ENCODE results near the gene SPR.

Gene SPR

GRCh38 chr2:72921088-72921851 lies 34.1 kb downstream of the SPR start:
- ChIA-PET POLR2A (no interaction called here), CTCF (interaction anchor here (0.7 kb wide), 1 partner anchor 9 kb away, joined by 3 read pairs; no protein-coding TSS in a partner anchor)
- no peak for DNase-seq (ENCODE audit: extremely low spot score)
- TF ChIP-seq HDGF (IDR thresholded peaks at IDR 0.05; ENCODE audit: borderline replicate concordance) (no peak), BHLHE40 (IDR thresholded peaks at IDR 0.05; ENCODE audit: borderline replicate concordance) (no peak), PKNOX1 (IDR thresholded peaks at IDR 0.05) (no peak), LEF1 (IDR thresholded peaks at IDR 0.05; ENCODE audit: borderline replicate concordance) (no peak), TARDBP (IDR thresholded peaks at IDR 0.05) (no peak), ELF4 (IDR thresholded peaks at IDR 0.05) (no peak), SP1 (IDR thresholded peaks at IDR 0.05) (no peak), FOXA1 (IDR thresholded peaks at IDR 0.05) (no peak), CTBP1 (IDR thresholded peaks at IDR 0.05; ENCODE audit: borderline replicate concordance) (no peak)

GRCh38 chr2:72921853-72922252 lies 34.6 kb downstream of the SPR start:
- POLR2A ChIA-PET = no interaction called here
- CTCF ChIA-PET = no interaction called here
- DNase-seq (ENCODE audit: extremely low spot score) = no peak
- TF ChIP-seq L3MBTL2 (conservative IDR thresholded peaks at IDR 0.05) = no peak
- no peak for TF ChIP-seq TARDBP (IDR thresholded peaks at IDR 0.05)
- no peak for TF ChIP-seq PKNOX1 (IDR thresholded peaks at IDR 0.05)
- no peak for TF ChIP-seq SUZ12 (IDR thresholded peaks at IDR 0.05)
- no peak for TF ChIP-seq NFRKB (IDR thresholded peaks at IDR 0.05)
- TF ChIP-seq FOXK2 (IDR thresholded peaks at IDR 0.05) = no peak
- no peak for TF ChIP-seq ARNT (IDR thresholded peaks at IDR 0.05)
- TF ChIP-seq CTBP1 (IDR thresholded peaks at IDR 0.05; ENCODE audit: borderline replicate concordance) = no peak

GRCh38 chr2:72923833-72924352 lies 36.7 kb downstream of the SPR start:
- no peak for TF ChIP-seq LEF1 (IDR thresholded peaks at IDR 0.05; ENCODE audit: borderline replicate concordance)
- TF ChIP-seq PKNOX1 (IDR thresholded peaks at IDR 0.05) = no peak
- TF ChIP-seq ELF4 (IDR thresholded peaks at IDR 0.05) = no peak
- no peak for TF ChIP-seq TARDBP (IDR thresholded peaks at IDR 0.05)
- TF ChIP-seq NFRKB (IDR thresholded peaks at IDR 0.05) = no peak
- no peak for TF ChIP-seq ARNT (IDR thresholded peaks at IDR 0.05)
- TF ChIP-seq CTBP1 (IDR thresholded peaks at IDR 0.05; ENCODE audit: borderline replicate concordance) = no peak
- no peak for TF ChIP-seq FOXK2 (IDR thresholded peaks at IDR 0.05)
- no peak for TF ChIP-seq SP1 (IDR thresholded peaks at IDR 0.05)
- TF ChIP-seq SUZ12 (IDR thresholded peaks at IDR 0.05) = no peak
- no peak for TF ChIP-seq BHLHE40 (IDR thresholded peaks at IDR 0.05; ENCODE audit: borderline replicate concordance)
- TF ChIP-seq ZNF384 (IDR thresholded peaks at IDR 0.05) = no peak
- no peak for TF ChIP-seq FOXA1 (IDR thresholded peaks at IDR 0.05)
- TF ChIP-seq HDGF (IDR thresholded peaks at IDR 0.05; ENCODE audit: borderline replicate concordance) = no peak
- TF ChIP-seq FOXM1 (IDR thresholded peaks at IDR 0.05; ENCODE audit: borderline replicate concordance) = no peak
- no peak for DNase-seq (ENCODE audit: extremely low spot score)
- POLR2A ChIA-PET = no interaction called here
- CTCF ChIA-PET = no interaction called here

- ChIA-PET CTCF (no interaction called here), POLR2A (no interaction called here)
- no peak for DNase-seq (ENCODE audit: extremely low spot score)
- TF ChIP-seq PKNOX1 (IDR thresholded peaks at IDR 0.05) (no peak), ARNT (IDR thresholded peaks at IDR 0.05) (no peak), ZNF384 (IDR thresholded peaks at IDR 0.05) (no peak), SP1 (IDR thresholded peaks at IDR 0.05) (no peak), FOXA1 (IDR thresholded peaks at IDR 0.05) (no peak), LEF1 (IDR thresholded peaks at IDR 0.05; ENCODE audit: borderline replicate concordance) (no peak), SUZ12 (IDR thresholded peaks at IDR 0.05) (no peak), FOXK2 (IDR thresholded peaks at IDR 0.05) (no peak), CTBP1 (IDR thresholded peaks at IDR 0.05; ENCODE audit: borderline replicate concordance) (no peak), HDGF (IDR thresholded peaks at IDR 0.05; ENCODE audit: borderline replicate concordance) (no peak), BHLHE40 (IDR thresholded peaks at IDR 0.05; ENCODE audit: borderline replicate concordance) (no peak), L3MBTL2 (conservative IDR thresholded peaks at IDR 0.05) (no peak), FOXM1 (IDR thresholded peaks at IDR 0.05; ENCODE audit: borderline replicate concordance) (no peak)
Observed at GRCh38 chr2:72924353-72925240, 37.4 kb downstream of the SPR start.

GRCh38 chr2:72925328-72925943 lies 38.2 kb downstream of the SPR start:
- ChIA-PET CTCF (interaction anchor here (0.7 to 1.5 kb wide), 2 partner anchors 32 to 37 kb away, joined by 3 to 5 read pairs; no protein-coding TSS in a partner anchor), POLR2A (no interaction called here)

More at GRCh38 chr2:72925328-72925943, 38.2 kb downstream of the SPR start:
- no peak for DNase-seq (ENCODE audit: extremely low spot score)
- TF ChIP-seq L3MBTL2 (conservative IDR thresholded peaks at IDR 0.05) = no peak
- no peak for TF ChIP-seq CTBP1 (IDR thresholded peaks at IDR 0.05; ENCODE audit: borderline replicate concordance)
- TF ChIP-seq FOXM1 (IDR thresholded peaks at IDR 0.05; ENCODE audit: borderline replicate concordance) = no peak
- TF ChIP-seq HDGF (IDR thresholded peaks at IDR 0.05; ENCODE audit: borderline replicate concordance) = no peak
- no peak for TF ChIP-seq ZNF384 (IDR thresholded peaks at IDR 0.05)
- no peak for TF ChIP-seq ARNT (IDR thresholded peaks at IDR 0.05)
